GM12874 (cell line): ENCODE measurements around the gene PUS1.

Source experiments
- TF ChIP-seq, protein P1 (sequence below): IDR thresholded peaks from 2 replicates; pipeline ENCODE4 v1.5.1; 2011; ENCODE audit warnings: low read depth, mild to moderate bottlenecking, control low read depth, low read length, moderate library complexity; ENCODE audit not compliant: insufficient read depth

The PUS1 gene

DNA sequence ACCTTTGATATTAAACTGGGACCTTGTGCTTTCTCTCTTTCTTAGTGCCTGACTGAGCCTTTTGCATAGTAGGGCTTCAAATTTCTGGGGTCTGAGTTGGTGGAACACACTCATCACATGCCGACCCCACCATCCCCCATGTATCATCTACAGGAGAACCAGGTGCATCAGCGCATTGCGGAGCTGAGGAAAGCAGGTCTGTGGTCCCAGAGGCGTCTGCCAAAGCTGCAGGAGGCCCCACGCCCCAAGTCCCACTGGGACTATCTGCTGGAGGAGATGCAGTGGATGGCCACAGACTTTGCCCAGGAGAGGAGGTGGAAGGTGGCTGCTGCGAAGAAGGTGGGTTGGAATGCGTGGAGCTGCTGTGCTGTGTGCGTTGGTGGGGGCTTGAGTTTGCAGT is 58.5 kb downstream of the PUS1 start:
- TF ChIP-seq, protein P1, sequence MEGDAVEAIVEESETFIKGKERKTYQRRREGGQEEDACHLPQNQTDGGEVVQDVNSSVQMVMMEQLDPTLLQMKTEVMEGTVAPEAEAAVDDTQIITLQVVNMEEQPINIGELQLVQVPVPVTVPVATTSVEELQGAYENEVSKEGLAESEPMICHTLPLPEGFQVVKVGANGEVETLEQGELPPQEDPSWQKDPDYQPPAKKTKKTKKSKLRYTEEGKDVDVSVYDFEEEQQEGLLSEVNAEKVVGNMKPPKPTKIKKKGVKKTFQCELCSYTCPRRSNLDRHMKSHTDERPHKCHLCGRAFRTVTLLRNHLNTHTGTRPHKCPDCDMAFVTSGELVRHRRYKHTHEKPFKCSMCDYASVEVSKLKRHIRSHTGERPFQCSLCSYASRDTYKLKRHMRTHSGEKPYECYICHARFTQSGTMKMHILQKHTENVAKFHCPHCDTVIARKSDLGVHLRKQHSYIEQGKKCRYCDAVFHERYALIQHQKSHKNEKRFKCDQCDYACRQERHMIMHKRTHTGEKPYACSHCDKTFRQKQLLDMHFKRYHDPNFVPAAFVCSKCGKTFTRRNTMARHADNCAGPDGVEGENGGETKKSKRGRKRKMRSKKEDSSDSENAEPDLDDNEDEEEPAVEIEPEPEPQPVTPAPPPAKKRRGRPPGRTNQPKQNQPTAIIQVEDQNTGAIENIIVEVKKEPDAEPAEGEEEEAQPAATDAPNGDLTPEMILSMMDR = no peak

DNA sequence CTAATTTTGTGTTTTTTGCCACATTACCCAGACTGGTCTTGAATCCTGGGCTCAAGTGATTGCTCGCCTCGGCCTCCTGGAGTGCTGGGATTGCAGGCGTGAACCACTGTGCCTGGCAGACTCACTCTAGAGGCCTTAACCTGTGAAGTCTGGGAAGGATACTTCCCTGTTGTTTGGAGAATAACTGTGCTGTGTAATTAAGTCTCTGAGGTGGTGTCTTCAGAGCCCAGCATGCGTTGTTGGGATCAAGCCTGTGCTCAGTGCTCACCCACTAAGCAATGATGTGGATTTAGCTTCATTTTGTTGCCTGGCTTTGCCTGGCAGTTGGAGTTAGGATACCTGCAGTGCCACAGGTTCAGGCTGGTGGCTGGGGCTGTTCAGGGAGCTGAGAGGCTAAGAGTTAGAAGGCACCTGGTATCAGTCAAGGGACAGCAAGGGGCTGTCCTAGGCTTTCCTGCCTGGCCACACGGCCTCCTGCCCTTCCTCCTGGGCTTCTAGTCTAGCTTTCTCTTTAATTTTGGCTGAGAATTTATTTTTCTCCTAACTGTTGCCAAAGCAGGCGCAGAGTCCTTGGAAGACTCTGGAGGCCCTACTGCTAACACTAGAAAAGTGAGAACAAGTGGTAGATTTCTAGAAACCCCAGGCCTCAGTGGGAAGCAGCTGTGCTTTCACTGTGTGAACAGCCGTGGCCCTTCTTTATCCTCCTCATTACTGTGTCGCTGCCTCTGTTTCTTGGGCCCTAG is 59.1 kb downstream of the PUS1 start:
- TF ChIP-seq, protein P1 = no peak

DNA sequence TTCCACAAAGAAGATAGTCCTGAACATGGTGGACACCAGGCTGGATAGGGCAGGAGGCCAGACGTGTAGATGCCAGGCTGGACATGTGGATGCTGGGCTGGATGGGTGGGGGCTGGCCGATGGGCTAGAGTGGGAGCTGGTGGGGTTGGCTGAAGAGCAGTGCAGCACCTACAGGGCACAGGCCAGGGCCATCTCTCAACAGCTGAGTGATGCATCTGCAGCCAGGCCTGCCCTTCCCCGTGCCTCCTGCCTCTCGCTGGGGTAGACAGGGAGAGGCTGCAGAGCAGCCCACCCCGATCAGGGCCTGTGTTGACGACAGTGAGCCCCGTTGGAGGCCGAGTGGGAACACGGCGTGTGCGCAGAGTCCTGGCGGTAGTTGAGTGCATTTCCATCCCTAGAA is 59.9 kb downstream of the PUS1 start:
- TF ChIP-seq, protein P1 = no peak

DNA sequence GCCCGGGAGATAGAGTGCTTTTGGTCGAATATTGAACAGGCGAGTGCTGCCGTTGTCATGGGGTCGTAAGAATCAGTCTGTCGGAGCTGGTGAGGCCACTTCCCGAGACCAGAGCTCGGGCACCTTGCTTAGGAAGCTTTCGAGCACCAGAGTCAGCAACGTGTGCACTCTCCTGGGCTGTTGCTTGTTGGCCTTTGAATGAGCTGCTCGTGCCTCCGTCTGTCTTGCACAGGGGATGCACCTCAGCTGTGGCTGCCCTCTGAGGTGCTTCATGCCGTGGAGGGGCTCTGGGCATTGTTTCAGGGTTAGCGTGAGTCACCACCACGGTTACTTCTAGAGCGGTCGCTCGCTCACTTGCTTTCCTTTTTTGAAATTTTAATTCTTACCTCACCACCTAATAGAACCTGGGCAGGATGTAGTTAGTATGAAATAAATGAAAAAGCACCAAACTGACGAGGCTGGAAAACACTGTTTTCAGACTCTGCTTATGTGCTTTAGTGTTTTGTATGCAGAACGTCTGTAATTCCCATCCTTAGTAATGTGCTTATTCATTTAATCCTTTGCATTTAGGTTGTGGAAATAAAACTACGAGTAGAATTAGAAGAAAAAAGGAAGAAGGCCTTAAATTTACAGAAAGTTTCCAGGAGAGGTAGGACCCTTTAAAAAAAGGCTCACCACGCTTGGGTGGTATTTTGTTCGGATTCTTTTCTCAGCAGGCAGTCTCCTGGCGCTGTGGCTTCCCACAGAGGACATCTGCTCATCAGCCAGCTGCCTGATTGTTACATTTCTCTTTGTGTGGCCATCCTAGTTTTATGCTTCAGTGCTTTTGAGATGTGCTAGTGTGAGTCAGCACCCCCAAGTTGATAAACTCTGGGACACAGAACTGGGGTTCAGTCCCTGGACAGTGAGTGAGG is 61.2 kb downstream of the PUS1 start:
- TF ChIP-seq, protein P1 = no peak

DNA sequence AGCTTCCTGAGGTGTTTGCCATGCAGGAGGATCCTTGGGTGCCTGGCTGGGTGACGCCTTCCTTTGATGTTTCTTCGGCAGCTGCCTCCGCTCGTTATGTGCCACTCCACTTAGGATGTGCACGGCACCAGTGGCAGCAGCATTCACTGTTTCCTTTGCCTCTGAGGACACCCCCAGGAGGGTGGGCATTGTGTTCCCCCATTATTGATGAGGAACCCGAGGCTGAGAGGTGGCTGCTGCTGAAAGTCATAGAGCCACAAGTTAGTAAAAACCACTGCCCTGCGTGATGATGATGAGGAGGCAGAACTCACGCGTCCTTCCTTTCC is 61.9 kb downstream of the PUS1 start:
- TF ChIP-seq, protein P1 = no peak

DNA sequence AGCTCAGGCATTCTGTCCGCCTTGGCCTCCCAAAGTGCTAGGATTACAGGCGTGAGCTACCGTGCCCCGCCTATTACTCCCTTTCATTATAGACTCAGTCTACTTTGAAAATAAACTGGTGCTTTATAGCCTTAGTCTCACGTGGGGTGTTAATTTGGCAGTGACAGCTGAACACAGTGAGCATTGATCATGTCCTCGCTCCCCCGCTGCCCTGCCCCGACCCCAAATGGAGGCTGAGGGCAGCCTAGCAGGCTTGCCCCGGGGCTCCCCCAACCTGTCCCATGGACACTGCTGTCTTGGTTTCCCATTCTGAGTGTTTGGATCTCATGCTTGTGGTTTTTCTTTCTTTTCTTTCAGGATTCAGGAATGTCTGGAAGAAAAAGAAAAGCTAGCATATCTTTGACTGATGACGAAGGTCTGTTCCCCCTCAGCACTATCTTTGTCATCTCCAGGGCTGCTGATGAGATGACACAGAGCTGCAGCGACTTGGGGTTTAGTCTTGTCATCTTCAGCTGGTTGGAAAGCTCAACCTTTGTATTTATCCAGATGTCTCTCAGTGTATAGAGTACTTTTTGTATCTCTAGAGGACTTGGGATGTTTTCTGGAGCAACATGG is 62.8 kb downstream of the PUS1 start:
- TF ChIP-seq, protein P1 = no peak

DNA sequence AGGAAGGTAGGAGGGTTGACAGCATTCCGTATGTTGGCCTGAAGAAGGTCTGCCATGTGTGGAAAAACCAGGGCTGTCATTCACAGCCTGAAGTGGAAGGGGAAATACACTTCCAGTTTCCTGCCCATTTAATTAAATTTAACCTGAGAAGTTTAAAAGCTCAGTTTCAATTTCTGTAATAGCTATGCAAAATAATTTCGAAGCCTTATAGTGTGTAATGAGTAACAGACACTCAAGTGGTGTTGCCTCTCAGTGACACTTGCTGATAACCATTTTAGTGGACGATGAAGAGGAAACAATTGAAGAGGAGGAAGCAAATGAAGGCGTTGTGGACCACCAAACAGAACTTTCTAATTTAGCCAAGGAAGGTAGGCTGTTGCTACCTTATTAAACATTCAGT is 65.5 kb downstream of the PUS1 start:
- TF ChIP-seq, protein P1 = no peak
